Common myeloid progenitor, CD34-positive (primary cell): ENCODE results near the gene ADAM29.
"Not testable (repeated sequence)": the region's sequence is repeated elsewhere in the genome, so short reads cannot be mapped to it uniquely, and the experiment has no call there.

ENCODE experiments used
- CTCF ChIA-PET: fragments of 350-600 bp; sonication (Branson Sonifier 250); formaldehyde crosslinking; loops from one replicate; lab custom pipeline; 2021; ENCODE audit warnings: antibody characterized with exemption; lab: Charles Lee
- POLR2A ChIA-PET: fragments of 350-600 bp; sonication (Branson Sonifier 250); formaldehyde crosslinking; loops from one replicate; lab custom pipeline; 2021; ENCODE audit warnings: antibody characterized with exemption; lab: Charles Lee
- DNase-seq, 3 donors: peaks; one replicate each; pipeline versions ENCODE4 v3.0.0 to v3.0.0-alpha.2; 2013
- H3K27ac ChIP-seq, 2 experiments: 1 replicate in 1 of 2; 2 replicates in 1 of 2; pipeline ENCODE4 v1.7.0; 2013; ENCODE audit warnings: inconsistent platforms in 2 of 2, low read length in 2 of 2, mild to moderate bottlenecking in 2 of 2, low read depth in 1 of 2, moderate library complexity in 1 of 2; ENCODE audit not compliant: severe bottlenecking in 2 of 2, insufficient read depth in 1 of 2, poor library complexity in 1 of 2
- H3K27me3 ChIP-seq, 5 experiments: replicated peaks in 2 of 5; 1 replicate in 3 of 5; 2 replicates in 2 of 5; pipeline versions ENCODE4 v1.6.1 to v1.7.0; 2013; ENCODE audit warnings: low read length in 4 of 5, mild to moderate bottlenecking in 2 of 5, moderate library complexity in 2 of 5, inconsistent platforms in 1 of 5; ENCODE audit not compliant: insufficient read depth in 5 of 5, control insufficient read depth in 4 of 5
- H3K36me3 ChIP-seq, 4 experiments: 1 replicate in 2 of 4; 2 replicates in 2 of 4; pipeline versions ENCODE4 v1.6.1 to v1.7.0; 2013; ENCODE audit warnings: low read length in 3 of 4, control low read depth in 1 of 4, mild to moderate bottlenecking in 1 of 4; ENCODE audit not compliant: control insufficient read depth in 4 of 4, insufficient read depth in 4 of 4
- H3K4me1 ChIP-seq, 4 experiments: 1 replicate in 3 of 4; 2 replicates in 1 of 4; pipeline versions ENCODE4 v1.6.1 to v1.7.1; 2013; ENCODE audit warnings: low read length in 3 of 4, mild to moderate bottlenecking in 3 of 4, control low read depth in 1 of 4, inconsistent platforms in 1 of 4, moderate library complexity in 1 of 4; ENCODE audit not compliant: control insufficient read depth in 4 of 4, insufficient read depth in 4 of 4; ENCODE audit errors: control extremely low read depth in 1 of 4
- H3K4me3 ChIP-seq, 7 experiments: 1 replicate in 4 of 7; 2 replicates in 3 of 7; pipeline versions ENCODE4 v1.5.1 to v1.7.0; 2013; ENCODE audit warnings: mild to moderate bottlenecking in 7 of 7, low read length in 6 of 7, moderate library complexity in 6 of 7, inconsistent platforms in 2 of 7, low read depth in 2 of 7, control low read depth in 1 of 7; ENCODE audit not compliant: insufficient read depth in 4 of 7, control insufficient read depth in 1 of 7; ENCODE audit errors: extremely low read depth in 1 of 7
- H3K9me3 ChIP-seq, 5 experiments: 1 replicate in 4 of 5; 2 replicates in 1 of 5; pipeline versions ENCODE4 v1.6.1 to v1.7.1; 2013; ENCODE audit warnings: low read length in 4 of 5, mild to moderate bottlenecking in 2 of 5, inconsistent platforms in 1 of 5, low read depth in 1 of 5, moderate library complexity in 1 of 5; ENCODE audit not compliant: control insufficient read depth in 4 of 5, insufficient read depth in 2 of 5; ENCODE audit errors: control extremely low read depth in 1 of 5
- WGBS: methylation state at CpG from one replicate; pipeline ENCODE4 v1.1.5; 2013; ENCODE audit not compliant: insufficient coverage; 5-methylcytosine and 5-hydroxymethylcytosine counted together

The ADAM29 gene

GRCh38 chr4:174940002-174940401 is 21.8 kb downstream of the ADAM29 start:
- no CpG with 5 or more reads among the region's 1 CpG for WGBS
- Histone ChIP-seq H3K4me1 (no peaks in the 10 kb centered on the region), H3K9me3 (no peaks in the 10 kb centered on the region), H3K4me3 (no peak overlapping the region), H3K27ac (no peak overlapping the region), H3K27me3 (no peaks in the 10 kb centered on the region), H3K36me3 (no peaks in the 10 kb centered on the region)
- ChIA-PET CTCF (no interaction called here), POLR2A (no interaction called here)
- no peak for DNase-seq

- CTCF ChIA-PET = no interaction called here
Observed at GRCh38 chr4:174946246-174946645, 28.1 kb downstream of the ADAM29 start.

DNA sequence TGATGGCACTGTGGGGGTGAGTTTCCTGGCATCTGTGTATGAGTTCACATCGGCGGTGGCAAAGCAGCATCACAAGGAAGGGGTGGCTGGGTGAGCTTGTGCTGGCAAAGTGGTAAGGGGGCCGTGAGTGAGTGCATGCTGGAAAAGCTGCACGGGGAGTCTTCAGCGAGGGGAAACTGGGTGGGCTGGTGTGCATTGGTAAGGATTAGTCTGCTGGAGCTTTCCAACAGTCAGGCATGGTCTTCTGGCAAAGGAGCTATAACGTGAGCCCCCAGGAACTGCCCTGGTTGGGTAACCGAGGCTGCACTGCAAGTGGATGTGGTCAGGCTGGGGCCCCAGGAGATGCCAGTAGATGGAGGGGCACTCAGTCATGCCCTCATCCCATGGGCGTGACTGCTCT is 30.7 kb downstream of the ADAM29 start:
- POLR2A ChIA-PET = no interaction called here
- Histone ChIP-seq H3K36me3 (no peaks in the 10 kb centered on the region), H3K27me3 (no peaks in the 10 kb centered on the region), H3K27ac (no peak overlapping the region), H3K4me3 (no peak overlapping the region), H3K4me1 (no peaks in the 10 kb centered on the region), H3K9me3 (no peaks in the 10 kb centered on the region)
- CTCF ChIA-PET = no interaction called here
- 95% methylated on average over 8 of the region's 8 CpGs for WGBS
- no peak for DNase-seq

More at GRCh38 chr4:174946246-174946645, 28.1 kb downstream of the ADAM29 start:
- Histone ChIP-seq H3K27ac (no peak overlapping the region), H3K4me3 (no peak overlapping the region), H3K36me3 (no peaks in the 10 kb centered on the region), H3K9me3 (no peaks in the 10 kb centered on the region), H3K4me1 (no peaks in the 10 kb centered on the region), H3K27me3 (no peaks in the 10 kb centered on the region)
- POLR2A ChIA-PET = no interaction called here
- DNase-seq = no peak

- CTCF ChIA-PET = no interaction called here
- Histone ChIP-seq H3K27me3 (no peaks in the 10 kb centered on the region), H3K27ac (no peak overlapping the region), H3K9me3 (no peaks in the 10 kb centered on the region), H3K4me3 (no peak overlapping the region), H3K4me1 (no peaks in the 10 kb centered on the region), H3K36me3 (no peaks in the 10 kb centered on the region)
- POLR2A ChIA-PET = no interaction called here
- 71% methylated on average over 2 of the region's 3 CpGs for WGBS
- DNase-seq = no peak
Observed at GRCh38 chr4:174972911-174973310, 54.8 kb downstream of the ADAM29 start.

DNA sequence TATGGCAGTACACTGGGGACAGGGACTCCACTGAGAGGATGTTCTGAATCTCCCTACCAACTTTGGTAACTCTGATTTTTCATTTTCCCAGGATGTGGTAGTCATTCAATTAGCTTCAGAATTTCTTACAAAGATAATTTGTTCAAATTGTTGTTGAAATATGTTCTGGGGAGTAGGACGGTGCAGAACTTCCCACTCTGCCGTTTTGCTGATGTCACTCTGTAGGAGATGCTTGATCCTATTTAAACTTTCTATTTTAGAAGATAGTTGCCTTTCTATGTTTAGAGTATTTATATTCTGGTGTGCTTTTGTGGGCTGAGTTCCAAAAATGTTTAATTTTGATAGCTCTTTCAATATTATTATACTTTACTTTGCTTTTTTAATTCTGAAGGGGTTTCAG is 55.2 kb downstream of the ADAM29 start:
- Histone ChIP-seq H3K27ac (no peak overlapping the region), H3K9me3 (no peaks in the 10 kb centered on the region), H3K27me3 (no peaks in the 10 kb centered on the region), H3K4me1 (no peaks in the 10 kb centered on the region), H3K4me3 (no peak overlapping the region), H3K36me3 (no peaks in the 10 kb centered on the region)
- WGBS = no CpG with 5 or more reads among the region's 2 CpGs
- ChIA-PET CTCF (no interaction called here), POLR2A (no interaction called here)
- DNase-seq = no peak

DNA sequence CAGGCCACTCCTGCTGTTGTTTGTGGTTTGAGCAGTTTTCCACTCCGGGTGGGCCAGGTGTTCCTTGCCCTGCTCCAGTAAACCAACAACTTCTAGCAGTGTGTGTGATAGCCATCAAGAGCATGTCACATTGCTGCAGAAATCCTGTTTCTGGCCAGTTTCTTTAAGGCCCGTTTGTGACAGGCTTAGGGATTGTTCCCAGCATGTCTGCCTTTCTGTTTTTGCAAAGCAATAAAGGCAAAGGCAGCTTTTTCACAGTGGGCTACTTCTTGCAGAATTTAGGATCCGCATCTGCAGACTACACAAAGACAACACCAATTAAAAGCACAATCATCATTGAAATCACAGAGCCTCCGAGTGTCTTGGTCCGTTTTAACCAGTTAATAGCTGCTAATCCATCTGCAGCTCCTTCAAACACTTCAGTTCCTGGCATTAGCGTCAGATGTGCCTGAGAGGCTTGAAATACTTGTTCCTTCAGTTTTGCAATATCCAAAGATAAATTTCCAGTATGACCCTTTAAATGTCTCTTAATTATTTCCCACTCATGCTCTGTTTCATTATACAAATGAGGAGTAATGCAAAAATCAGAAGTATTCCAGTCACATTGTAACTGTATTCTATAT is 65.1 kb downstream of the ADAM29 start:
- CTCF ChIA-PET = no interaction called here
- no peak overlapping the region for H3K4me3 ChIP-seq
- no peaks in the 10 kb centered on the region for H3K36me3 ChIP-seq
- POLR2A ChIA-PET = no interaction called here
- H3K27ac ChIP-seq = no peak overlapping the region
- WGBS = 64% methylated on average over 3 of the region's 6 CpGs
- H3K27me3 ChIP-seq = no peaks in the 10 kb centered on the region
- DNase-seq = no peak
- H3K9me3 ChIP-seq = peaks cover 0 to 3% (median 0%) of the 10 kb centered on the region in 5 experiments
- no peaks in the 10 kb centered on the region for H3K4me1 ChIP-seq

DNA sequence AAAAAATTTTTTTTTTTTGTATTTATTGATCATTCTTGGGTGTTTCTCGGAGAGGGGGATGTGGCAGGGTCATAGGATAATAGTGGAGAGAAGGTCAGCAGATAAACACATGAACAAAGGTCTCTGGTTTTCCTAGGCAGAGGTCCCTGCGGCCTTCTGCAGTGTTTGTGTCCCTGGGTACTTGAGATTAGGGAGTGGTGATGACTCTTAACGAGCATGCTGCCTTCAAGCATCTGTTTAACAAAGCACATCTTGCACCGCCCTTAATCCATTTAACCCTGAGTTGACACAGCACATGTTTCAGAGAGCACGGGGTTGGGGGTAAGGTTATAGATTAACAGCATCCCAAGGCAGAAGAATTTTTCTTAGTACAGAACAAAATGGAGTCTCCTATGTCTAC is 65.7 kb downstream of the ADAM29 start:
- H3K4me3 ChIP-seq, H3K4me1 ChIP-seq, DNase-seq, H3K36me3 ChIP-seq, H3K27me3 ChIP-seq, H3K27ac ChIP-seq, CTCF ChIA-PET, POLR2A ChIA-PET, H3K9me3 ChIP-seq: not testable (repeated sequence)
- WGBS = no CpG with 5 or more reads among the region's 5 CpGs
